GM13976 (cell line): Measurements from ENCODE around the gene CYP4F8.

Experiments used
- DNase-seq: peaks from one replicate; pipeline ENCODE4 v3.0.0; 2012; ENCODE audit warnings: low spot score
- CTCF ChIP-seq: IDR thresholded peaks from 2 replicates; pipeline ENCODE4 v1.5.1; 2012; ENCODE audit warnings: borderline replicate concordance, mild to moderate bottlenecking; ENCODE audit not compliant: insufficient read depth; ENCODE audit errors: extremely low read depth, missing control alignments, control extremely low read depth
- in situ Hi-C: fragments of 300-500 bp; cut with MboI; formaldehyde crosslinking; loops from one replicate; pipeline ENCODE4 v1.12.0; 2022; ENCODE audit warnings: low sequenced_read_pairs, mixed read lengths, inconsistent platforms; ENCODE audit not compliant: unreplicated experiment

CYP4F8 gene

GRCh38 chr19:15614507-15615379 lies at the start of gene CYP4F8:
CYP4F8 (plus strand) TSS chr19:15615218; CDS start chr19:15615617, 399 bp downstream.
- in situ Hi-C loops, result no loop called here
- DNase-seq, result no peak
- TF ChIP-seq CTCF, result no peak

DNA sequence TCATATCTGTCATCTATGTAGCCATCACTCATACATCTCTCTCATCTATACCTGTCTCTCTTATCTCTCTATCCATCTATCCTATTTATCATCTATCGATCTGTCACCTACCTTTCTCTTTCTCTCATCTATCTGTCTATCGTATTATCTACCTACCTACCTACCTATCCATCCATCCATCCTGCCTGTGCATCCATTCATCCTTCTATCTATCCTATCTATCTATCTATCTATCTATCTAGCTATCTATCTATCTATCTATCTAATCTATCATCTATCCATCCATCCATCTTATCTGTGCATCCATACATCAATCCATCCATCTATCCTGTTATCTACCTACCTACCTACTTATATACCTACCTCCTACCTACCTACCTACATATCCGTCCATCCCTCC lies 44.6 kb upstream of the CYP4F8 start:
- no peak for TF ChIP-seq CTCF
- DNase-seq, result no peak
- in situ Hi-C loops, result no loop called here

DNA sequence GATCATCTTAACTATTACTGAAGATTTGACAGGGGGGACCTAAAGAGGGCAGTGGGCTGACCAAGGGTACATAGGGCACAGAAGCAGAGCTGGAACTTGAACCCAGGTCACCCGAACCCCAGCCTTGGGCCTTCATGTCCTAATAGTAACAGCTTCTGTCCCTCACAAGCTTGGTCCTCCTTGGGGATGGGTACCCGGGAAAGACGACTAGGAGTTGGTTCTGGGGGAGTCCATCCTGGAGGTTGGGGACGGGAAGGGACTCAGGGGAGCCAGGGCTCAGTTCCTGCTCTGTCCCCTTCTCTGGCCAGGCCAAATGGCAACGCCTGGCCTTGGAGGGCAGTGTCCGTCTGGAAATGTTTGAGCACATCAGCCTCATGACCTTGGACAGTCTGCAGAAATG lies 39.6 kb upstream of the CYP4F8 start:
- no peak for TF ChIP-seq CTCF
- no peak for DNase-seq
- in situ Hi-C loops, result no loop called here

- in situ Hi-C loops, result no loop called here
- no peak for TF ChIP-seq CTCF
These were observed 38.4 kb upstream of the CYP4F8 start for GRCh38 chr19:15576526-15577156.

DNA sequence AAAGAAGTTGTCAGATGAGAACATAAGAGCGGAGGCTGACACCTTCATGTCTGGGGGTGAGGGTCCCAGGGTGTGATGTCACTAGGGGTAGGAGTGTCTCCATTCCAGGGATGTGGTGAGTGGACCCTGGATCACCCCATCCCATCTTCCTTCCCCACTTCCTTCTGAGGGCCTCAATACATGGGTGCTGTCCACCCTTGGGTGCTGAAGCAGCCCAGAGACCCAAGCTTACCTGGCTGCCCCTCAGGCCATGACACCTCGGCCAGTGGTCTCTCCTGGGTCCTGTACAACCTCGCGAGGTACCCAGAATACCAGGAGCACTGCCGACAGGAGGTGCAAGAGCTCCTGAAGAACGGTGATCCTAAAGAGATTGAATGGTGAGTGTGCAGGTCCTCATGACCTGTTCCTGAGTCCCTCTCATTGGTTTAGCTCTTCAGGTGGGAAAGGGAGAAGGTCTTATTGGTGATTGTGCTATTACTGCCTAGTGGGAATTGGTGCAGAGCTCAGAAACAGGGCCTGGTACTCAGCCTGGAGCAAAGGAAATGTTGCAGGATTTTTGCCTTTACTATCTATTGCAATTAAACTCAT lies 37.7 kb upstream of the CYP4F8 start:
- no peak for TF ChIP-seq CTCF
- in situ Hi-C loops, result no loop called here
- DNase-seq, result no peak

More at GRCh38 chr19:15576526-15577156, 38.4 kb upstream of the CYP4F8 start:
- no peak for DNase-seq

DNA sequence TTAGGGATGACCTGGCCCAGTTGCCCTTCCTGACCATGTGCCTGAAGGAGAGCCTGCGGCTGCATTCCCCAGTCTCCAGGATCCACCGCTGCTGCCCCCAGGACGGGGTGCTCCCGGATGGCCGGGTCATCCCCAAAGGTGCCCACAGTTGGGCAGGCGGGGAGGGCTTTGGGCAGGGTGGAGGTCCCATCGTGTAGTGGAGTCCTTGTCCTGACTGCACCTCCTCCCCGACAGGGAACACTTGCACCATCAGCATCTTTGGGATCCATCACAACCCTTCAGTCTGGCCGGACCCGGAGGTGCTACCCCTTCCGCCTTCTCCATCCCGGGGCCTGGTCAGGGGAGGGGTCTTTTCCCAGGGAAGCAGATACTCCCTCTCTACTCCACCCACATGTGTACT lies 31.7 kb upstream of the CYP4F8 start:
- no peak for TF ChIP-seq CTCF
- in situ Hi-C loops, result no loop called here
- no peak for DNase-seq
